A549 treated with AZD9567 at 1 μM for 4 hours (cell line): Measurements from ENCODE around the gene SYT9. TPM values are rescaled to one million over a fixed set of nuclear protein-coding genes. Genes with fewer than 3 reads are reported as not detected.

ENCODE experiments used
- total RNA-seq: library from RNA; stranded (reverse); fragments of 200-300 nt; extraction: Qiagen RNA extraction; gene quantifications from 5 replicates; pipeline ENCODE4 v1.2.3, GENCODE V29; 2022; ENCODE audit not compliant: insufficient read depth

The SYT9 gene, protein sequence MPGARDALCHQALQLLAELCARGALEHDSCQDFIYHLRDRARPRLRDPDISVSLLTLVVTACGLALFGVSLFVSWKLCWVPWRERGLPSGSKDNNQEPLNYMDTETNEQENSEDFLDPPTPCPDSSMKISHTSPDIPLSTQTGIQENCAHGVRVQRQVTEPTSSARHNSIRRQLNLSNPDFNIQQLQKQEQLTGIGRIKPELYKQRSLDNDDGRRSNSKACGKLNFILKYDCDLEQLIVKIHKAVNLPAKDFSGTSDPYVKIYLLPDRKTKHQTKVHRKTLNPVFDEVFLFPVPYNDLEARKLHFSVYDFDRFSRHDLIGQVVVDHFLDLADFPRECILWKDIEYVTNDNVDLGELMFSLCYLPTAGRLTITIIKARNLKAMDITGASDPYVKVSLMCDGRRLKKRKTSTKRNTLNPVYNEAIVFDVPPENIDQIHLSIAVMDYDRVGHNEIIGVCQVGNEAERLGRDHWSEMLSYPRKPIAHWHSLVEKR
- total RNA-seq, result 0.12 to 0.16 TPM (median 0.14 TPM) in 4 of 5 replicates, not detected in the other

DNA sequence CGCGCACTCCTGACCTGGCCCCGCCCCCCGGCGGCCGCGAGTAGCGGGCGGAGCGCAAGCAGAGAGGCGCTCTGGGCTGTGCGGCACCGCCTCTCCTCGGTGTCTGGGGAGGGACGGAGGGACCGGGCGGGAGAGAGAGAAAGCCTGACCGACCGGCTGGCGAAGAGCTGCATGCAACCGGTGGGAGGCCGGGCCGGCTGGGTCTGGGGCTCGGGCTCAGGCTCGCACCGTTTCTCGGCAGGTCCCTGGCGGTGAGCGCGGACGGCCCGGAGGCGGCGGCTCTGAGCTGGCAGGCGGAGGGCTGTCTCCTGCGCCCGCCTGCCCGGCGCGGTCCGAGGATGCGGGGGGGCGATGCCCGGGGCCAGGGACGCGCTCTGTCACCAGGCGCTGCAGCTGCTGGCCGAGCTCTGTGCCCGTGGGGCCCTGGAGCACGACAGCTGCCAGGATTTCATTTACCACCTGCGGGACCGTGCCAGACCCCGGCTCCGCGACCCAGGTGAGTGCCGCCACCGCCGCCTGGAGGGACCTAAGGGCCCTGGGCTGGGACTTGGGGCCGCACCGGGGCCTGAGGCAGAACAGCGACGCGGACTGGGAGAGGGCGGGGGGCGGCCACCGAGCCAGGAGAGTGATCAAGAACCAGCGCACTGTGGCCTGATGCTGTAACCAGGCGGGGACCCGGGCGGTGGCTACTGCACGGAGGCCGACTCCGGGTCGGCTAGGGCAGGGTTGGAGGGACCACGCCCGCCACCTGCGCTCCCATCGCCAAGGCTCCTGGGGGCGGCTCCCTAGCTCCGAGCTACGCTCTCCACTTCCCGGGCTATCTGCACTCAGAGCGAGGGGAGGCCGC is at the start of gene SYT9:
TSS of gene SYT9 (plus strand) at position 69 of the 847 bp plus-strand sequence. CDS start at position 352, 283 bp downstream.

DNA sequence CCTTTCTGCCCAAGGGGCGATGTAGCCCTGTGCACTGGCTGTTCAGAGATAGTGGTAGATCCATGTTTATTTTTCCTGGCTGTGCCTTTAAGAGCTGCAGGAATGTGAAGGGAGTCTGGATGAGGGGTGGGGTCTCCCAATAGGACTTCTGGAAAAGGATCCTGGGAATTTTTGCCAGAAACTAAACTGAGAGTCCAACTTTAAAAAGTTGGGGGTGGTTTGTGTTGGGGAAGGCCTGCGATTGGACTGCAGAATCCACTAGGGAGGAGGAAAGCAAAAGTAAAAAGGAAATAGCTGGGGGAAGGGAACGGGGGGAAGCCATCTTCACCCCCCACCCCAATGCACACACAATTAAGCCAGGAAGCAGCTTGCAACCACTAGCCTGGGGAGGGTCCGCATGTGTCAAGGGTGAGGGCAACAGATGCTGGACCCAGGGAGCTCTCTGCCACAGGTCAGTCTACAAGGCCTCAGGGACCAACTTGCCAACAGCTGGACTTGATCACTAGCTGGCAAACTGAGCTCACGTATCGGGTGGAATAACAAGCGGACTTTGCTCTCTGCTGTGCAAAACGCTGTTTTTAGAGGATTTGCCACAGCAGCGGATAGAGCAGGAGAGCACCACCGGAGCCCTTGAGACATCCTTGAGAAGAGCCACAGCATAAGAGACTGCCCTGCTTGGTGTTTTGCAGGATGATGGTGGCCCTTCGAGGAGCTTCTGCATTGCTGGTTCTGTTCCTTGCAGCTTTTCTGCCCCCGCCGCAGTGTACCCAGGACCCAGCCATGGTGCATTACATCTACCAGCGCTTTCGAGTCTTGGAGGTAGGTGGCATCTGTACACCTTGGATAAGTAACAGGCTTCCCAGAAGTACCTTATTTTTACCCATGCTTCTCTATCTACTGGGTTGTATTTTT is 233.7 kb downstream of the SYT9 start, which contains the start of gene OLFML1:
TSS of gene OLFML1 (plus strand) at position 321 of the 912 bp plus-strand sequence. CDS start at position 691, 370 bp downstream.

DNA sequence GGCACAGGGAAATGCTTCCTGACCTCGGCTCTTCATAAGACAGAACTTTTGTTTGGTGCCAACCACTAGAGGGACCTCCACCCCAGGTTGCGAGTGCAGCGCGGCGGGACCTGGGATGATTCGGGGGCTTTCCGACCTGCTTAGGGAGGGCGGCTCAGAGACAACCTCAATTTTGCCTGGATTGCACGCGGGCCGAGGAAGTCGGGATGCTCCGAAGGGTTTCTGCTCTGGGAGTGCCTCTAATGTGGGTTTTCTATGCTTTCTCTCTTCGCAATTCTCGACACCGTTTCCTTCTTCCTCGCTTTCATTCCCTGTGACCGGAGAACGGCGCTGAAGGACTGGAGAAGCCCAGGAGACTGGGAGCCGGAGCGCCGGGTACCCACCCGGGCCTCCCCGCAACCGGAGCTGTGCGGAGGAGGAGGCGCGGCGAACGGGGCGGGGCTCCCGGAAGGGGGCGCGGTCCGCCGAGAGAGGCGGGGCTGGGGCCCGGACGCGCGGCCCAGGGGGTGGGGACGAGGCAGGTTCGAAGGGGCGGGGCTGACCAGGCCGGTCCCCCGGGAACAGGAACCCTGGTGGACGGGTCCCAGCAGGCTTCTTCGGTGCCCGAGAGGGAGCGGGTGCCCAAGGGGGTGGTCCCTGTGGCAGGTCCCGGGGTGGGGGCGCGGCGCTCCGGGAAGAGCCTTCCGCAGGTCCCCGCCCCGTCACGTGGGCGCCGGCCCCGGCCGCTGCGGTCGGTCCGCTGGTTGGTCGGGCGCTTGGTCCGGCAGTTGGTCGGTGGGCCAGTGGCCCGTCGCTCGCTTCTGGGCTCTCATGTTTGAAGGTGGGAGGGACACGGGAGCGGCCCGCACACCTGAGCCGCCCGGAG is 261.8 kb downstream of the SYT9 start, which contains the start of gene PPFIBP2:
TSS of gene PPFIBP2 (plus strand) at position 766 of the 865 bp plus-strand sequence. CDS start 35,477 bp downstream, outside the sequence.

Other genes starting within 250 kb of the SYT9 start
- 0.28 to 5.3 TPM (median 1.1 TPM) in 5 replicates for gene ZNF214, start 231.6 kb upstream of the SYT9 start, total RNA-seq
- not detected in 5 replicates for gene NLRP14, start 231.4 kb upstream of the SYT9 start, total RNA-seq
- not detected in 5 replicates for gene RBMXL2, start 162.9 kb upstream of the SYT9 start, total RNA-seq
- gene OLFML1, start 233.6 kb downstream of the SYT9 start, total RNA-seq, result 0.05 to 0.06 TPM (median 0.05 TPM) in 3 of 5 replicates, not detected in the others